Upper lobe of right lung (tissue), 1 donor: Measurements from ENCODE around the gene BRAP. TPM values are rescaled to one million over a fixed set of nuclear protein-coding genes. Genes with fewer than 3 reads are reported as not detected.
"Not testable (repeated sequence)": the region's sequence is repeated elsewhere in the genome, so short reads cannot be mapped to it uniquely, and the experiment has no call there.

Experiments used
- ATAC-seq: fragments of 200-7000 bp; cut with Tn5 transposase; one replicate; pipeline ENCODE4 v1.9.1; 2020; ENCODE audit warnings: mild to moderate bottlenecking, moderate library complexity
- DNase-seq: peaks from one replicate; pipeline ENCODE4 v3.0.0-alpha.2; 2020
- H3K27ac ChIP-seq: fragments of 200-600 bp; one replicate; pipeline ENCODE4 v1.8.0; 2022
- H3K27me3 ChIP-seq: fragments of 200-600 bp; one replicate; pipeline ENCODE4 v1.8.0; 2022; ENCODE audit warnings: mild to moderate bottlenecking
- H3K36me3 ChIP-seq: fragments of 200-600 bp; one replicate; pipeline ENCODE4 v1.8.0; 2022
- H3K4me1 ChIP-seq: fragments of 200-600 bp; one replicate; pipeline ENCODE4 v1.8.0; 2022
- H3K4me3 ChIP-seq: fragments of 200-600 bp; one replicate; pipeline ENCODE4 v1.8.0; 2022; ENCODE audit warnings: mild to moderate bottlenecking
- H3K9me3 ChIP-seq: fragments of 200-600 bp; one replicate; pipeline ENCODE4 v1.8.0; 2022
- intact Hi-C: fragments of 100-400 bp; cut with DNase I; formaldehyde crosslinking; loops from one replicate; pipeline ENCODE4 v1.11.0; 2022
- total RNA-seq: library from RNA; stranded (reverse); fragmentation: NEBNext Ultra II Directional; extraction: Animal tissue kit (Norgen Biotek cat#: 25700); gene quantifications from one replicate; pipeline ENCODE4 v1.2.1, GENCODE V29; 2021
- TF ChIP-seq, protein P1 (sequence below): fragments of 200-600 bp; IDR thresholded peaks from one replicate; pipeline ENCODE4 v1.8.0; 2022; ENCODE audit warnings: antibody characterized with exemption
- donor health status: DM: no; HTN: yes; CAD: no; lungs with severe emphysema.

Gene BRAP
- total RNA-seq, 1 donor from 2014 or later = 17.8 TPM

DNA sequence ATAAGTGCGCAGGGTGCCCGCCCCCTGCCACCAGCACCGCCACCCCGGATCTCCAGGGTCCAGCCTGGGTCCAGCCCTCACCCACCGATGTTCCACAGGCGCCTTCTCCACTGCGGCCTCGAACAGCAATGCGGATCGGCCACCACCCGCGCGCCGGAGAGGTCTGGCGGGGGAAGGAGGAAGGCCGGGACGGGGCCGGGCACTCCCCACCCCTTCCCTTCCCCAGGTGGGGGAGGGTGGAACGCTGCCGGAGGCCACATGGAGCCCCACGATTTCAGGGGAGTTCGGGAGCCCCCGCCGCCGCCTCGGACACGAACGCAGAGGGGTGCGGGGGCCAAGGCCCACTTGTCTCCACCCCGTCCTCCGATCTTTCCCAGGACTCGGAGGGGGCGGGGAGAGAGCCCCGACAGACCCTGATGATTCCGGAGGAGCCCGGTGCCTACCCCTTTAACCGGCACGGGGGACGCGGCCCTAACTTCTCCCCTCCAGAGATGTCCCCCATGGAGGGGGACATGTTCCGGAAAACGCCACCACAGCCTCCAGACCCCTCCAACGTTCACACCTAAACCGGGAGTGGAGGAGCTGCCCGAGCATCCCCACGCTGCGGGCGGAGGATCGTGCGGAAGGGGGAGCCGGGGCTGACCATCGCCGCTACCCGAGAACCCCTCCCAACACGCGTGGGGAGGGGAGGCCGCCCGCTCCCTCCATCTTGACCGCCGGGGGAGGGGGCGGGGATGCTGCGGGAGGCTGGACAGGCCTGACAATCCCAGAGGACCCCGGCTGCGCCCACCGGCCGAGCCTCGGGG is 87.7 kb downstream of the BRAP start:
- Histone ChIP-seq H3K27me3 (no peaks in the 10 kb centered on the region), H3K4me1 (peaks cover 35% of the 10 kb centered on the region), H3K4me3 (peak overlapping the region; percentile 97), H3K9me3 (no peaks in the 10 kb centered on the region), H3K27ac (peak overlapping the region; percentile 95), H3K36me3 (no peaks in the 10 kb centered on the region)
- peak; percentile 83 for DNase-seq
- ATAC-seq = peak; percentile 68
- TF ChIP-seq, protein P1, sequence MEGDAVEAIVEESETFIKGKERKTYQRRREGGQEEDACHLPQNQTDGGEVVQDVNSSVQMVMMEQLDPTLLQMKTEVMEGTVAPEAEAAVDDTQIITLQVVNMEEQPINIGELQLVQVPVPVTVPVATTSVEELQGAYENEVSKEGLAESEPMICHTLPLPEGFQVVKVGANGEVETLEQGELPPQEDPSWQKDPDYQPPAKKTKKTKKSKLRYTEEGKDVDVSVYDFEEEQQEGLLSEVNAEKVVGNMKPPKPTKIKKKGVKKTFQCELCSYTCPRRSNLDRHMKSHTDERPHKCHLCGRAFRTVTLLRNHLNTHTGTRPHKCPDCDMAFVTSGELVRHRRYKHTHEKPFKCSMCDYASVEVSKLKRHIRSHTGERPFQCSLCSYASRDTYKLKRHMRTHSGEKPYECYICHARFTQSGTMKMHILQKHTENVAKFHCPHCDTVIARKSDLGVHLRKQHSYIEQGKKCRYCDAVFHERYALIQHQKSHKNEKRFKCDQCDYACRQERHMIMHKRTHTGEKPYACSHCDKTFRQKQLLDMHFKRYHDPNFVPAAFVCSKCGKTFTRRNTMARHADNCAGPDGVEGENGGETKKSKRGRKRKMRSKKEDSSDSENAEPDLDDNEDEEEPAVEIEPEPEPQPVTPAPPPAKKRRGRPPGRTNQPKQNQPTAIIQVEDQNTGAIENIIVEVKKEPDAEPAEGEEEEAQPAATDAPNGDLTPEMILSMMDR = no peak
- intact Hi-C loops = no loop called here

DNA sequence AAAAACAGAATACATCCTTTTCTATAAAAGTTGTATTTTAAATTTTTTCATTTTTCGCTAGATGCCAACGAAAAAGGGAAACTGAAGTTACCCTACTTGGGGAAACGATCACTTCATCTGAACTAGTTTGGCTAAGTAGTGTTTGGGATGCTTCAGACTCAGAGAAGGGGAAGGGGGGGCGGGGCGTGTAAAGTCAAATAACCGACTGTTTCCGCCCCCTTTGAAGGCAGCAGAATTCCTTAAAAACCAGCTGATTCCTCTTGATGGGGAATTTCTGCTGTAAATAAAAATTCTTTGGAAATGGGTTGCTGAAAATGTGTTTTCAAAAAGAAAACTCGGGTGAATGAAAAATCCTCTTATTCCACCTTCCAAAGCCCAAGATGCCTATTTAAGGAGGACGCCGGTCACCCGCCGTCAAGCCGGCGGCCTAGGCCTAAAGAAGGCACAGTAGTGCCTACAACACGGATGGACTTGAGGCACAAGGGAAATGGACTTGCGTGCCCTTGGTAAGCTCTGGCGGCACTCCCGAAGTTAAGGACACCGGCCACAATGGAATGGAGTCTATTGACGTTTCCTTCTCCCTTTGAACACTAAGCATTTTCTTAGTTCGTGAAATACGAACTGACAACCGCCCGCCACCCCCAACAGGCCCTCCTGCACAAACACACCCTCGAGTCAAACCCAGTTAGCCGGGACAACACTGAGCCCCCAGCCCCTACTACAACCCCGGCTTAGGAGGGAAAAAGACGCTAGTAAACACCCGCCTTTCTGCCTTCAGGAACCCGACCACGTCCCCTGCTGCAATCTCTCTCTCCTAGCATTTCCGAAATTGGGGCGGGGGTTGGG is 88.5 kb downstream of the BRAP start:
- Histone ChIP-seq H3K36me3 (no peaks in the 10 kb centered on the region), H3K4me1 (peaks cover 35% of the 10 kb centered on the region), H3K27me3 (no peaks in the 10 kb centered on the region), H3K27ac (peak overlapping the region; percentile 95), H3K9me3 (no peaks in the 10 kb centered on the region), H3K4me3 (peak overlapping the region; percentile 97)
- ATAC-seq (peak; percentile 58), DNase-seq (peak; percentile 72)
- TF ChIP-seq, protein P1 = no peak
- intact Hi-C loops = no loop called here

DNA sequence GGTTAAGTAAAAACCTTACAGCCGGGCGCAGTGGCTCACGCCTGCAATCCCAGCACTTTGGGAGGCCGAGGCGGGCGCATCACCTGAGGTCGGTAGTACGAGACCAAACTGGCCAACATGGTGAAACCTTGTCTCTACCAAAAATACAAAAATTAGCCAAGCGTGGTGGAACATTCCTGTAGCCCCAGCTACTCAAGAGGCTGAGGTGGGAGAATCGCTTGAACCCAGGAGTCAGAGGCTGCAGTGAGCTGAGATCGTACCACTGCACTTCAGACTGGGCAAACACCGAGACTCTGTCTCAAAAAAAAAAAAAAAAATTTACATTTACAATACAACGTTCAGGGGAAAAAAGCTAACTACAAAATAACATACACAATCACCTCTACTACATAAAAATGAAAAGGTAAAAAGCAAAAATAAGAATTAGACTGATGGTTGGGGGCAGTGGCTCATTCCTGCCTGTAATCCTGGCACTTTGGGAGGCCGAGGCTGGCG is 90.4 kb downstream of the BRAP start:
- ATAC-seq, H3K36me3 ChIP-seq, H3K27me3 ChIP-seq, H3K27ac ChIP-seq, H3K9me3 ChIP-seq, H3K4me3 ChIP-seq, intact Hi-C loops: not testable (repeated sequence)
- peaks cover 34% of the 10 kb centered on the region for H3K4me1 ChIP-seq
- peak; percentile 28 for DNase-seq

Other genes starting within 250 kb of the BRAP start
- 66.6 TPM for gene ATXN2, start 86.6 kb downstream of the BRAP start, total RNA-seq
- 23.3 TPM for gene ACAD10, start 97 bp upstream of the BRAP start, total RNA-seq
- gene ALDH2, start 81.0 kb upstream of the BRAP start, total RNA-seq = 329 TPM
- gene MAPKAPK5, start 156.3 kb upstream of the BRAP start, total RNA-seq = 48.9 TPM